IMR-90 (cell line): ENCODE measurements around the gene RAD52. TPM values are rescaled to one million over a fixed set of nuclear protein-coding genes. Genes with fewer than 3 reads are reported as not detected.

ENCODE experiments used
- ATAC-seq: fragments of 200-7000 bp; cut with Tn5 transposase; 2 replicates; pipeline ENCODE4 v1.9.1; 2020; ENCODE audit warnings: low read depth, mild to moderate bottlenecking, moderate library complexity
- BruUV-seq: library from RNA; stranded (reverse); fragments of 400-500 nt; replicated peaks from 2 replicates; lab custom pipeline; 2021; lab: Mats Ljungman, UMichigan
- CTCF ChIA-PET: fragments of 300-600 bp; formaldehyde crosslinking; extraction: SDS; loops from one replicate; lab custom pipeline; 2021; ENCODE audit warnings: antibody characterized with exemption; lab: Yijun Ruan, JAX
- POLR2A ChIA-PET: fragments of 300-600 bp; sonication (Branson Sonifier 250); formaldehyde crosslinking; loops from one replicate; lab custom pipeline; 2022; ENCODE audit warnings: antibody characterized with exemption; ENCODE audit not compliant: unreplicated experiment; lab: Charles Lee
- DNase-seq: peaks from one replicate; pipeline ENCODE4 v3.0.0; 2013
- H2AFZ ChIP-seq: replicated peaks from 2 replicates; pipeline ENCODE3; 2013; ENCODE audit warnings: low read length, mild to moderate bottlenecking; ENCODE audit not compliant: poor library complexity
- H2AK5ac ChIP-seq: 2 replicates; pipeline ENCODE4 v1.6.1; 2013; ENCODE audit warnings: low read depth, low read length, inconsistent platforms
- H2AK9ac ChIP-seq: replicated peaks from 2 replicates; pipeline ENCODE3; 2013; ENCODE audit warnings: mild to moderate bottlenecking, low read depth, low read length, moderate library complexity; ENCODE audit not compliant: poor library complexity
- H2BK120ac ChIP-seq: 2 replicates; pipeline ENCODE4 v1.6.1; 2013; ENCODE audit warnings: low read depth, low read length, inconsistent platforms
- H2BK15ac ChIP-seq: 3 replicates; pipeline ENCODE4 v1.6.1; 2013; ENCODE audit warnings: low read depth, low read length, inconsistent platforms
- H2BK20ac ChIP-seq: 2 replicates; pipeline ENCODE4 v1.6.1; 2013; ENCODE audit warnings: low read depth, mild to moderate bottlenecking, inconsistent platforms, low read length, moderate library complexity
- H2BK5ac ChIP-seq: 2 replicates; pipeline ENCODE4 v1.6.1; 2013; ENCODE audit warnings: mild to moderate bottlenecking, low read depth, low read length, inconsistent platforms; ENCODE audit not compliant: poor library complexity, severe bottlenecking
- H3K14ac ChIP-seq: replicated peaks from 2 replicates; pipeline ENCODE4 v1.6.1; 2013; ENCODE audit warnings: low read depth, low read length, inconsistent platforms
- H3K18ac ChIP-seq: 2 replicates; pipeline ENCODE4 v1.6.1; 2013; ENCODE audit warnings: low read depth, low read length, control low read depth
- H3K23ac ChIP-seq: 2 replicates; pipeline ENCODE4 v1.6.1; 2013; ENCODE audit warnings: low read depth, low read length, inconsistent platforms
- H3K27ac ChIP-seq: 2 replicates; pipeline ENCODE4 v1.5.1; 2013; ENCODE audit warnings: mild to moderate bottlenecking, control low read depth, low read length; ENCODE audit not compliant: insufficient read depth
- H3K27me3 ChIP-seq: 2 replicates; pipeline ENCODE4 v1.6.1; 2013; ENCODE audit warnings: low read length; ENCODE audit not compliant: control insufficient read depth, insufficient read depth
- H3K36me3 ChIP-seq: 2 replicates; pipeline ENCODE4 v1.6.1; 2013; ENCODE audit warnings: low read length, mixed read lengths; ENCODE audit not compliant: control insufficient read depth, insufficient read depth
- H3K4ac ChIP-seq: 2 replicates; pipeline ENCODE4 v1.6.1; 2013; ENCODE audit warnings: low read depth, low read length, inconsistent platforms
- H3K4me1 ChIP-seq: 2 replicates; pipeline ENCODE4 v1.6.1; 2013; ENCODE audit warnings: low read length, mixed read lengths; ENCODE audit not compliant: control insufficient read depth, insufficient read depth
- H3K4me2 ChIP-seq: 2 replicates; pipeline ENCODE4 v1.6.1; 2013; ENCODE audit warnings: low read depth, mild to moderate bottlenecking, control low read depth, low read length, moderate library complexity
- H3K4me3 ChIP-seq: 2 replicates; pipeline ENCODE4 v1.5.1; 2013; ENCODE audit warnings: low read depth, mild to moderate bottlenecking, control low read depth, low read length, moderate library complexity; ENCODE audit not compliant: insufficient read depth
- H3K56ac ChIP-seq: 2 replicates; pipeline ENCODE4 v1.6.1; 2013; ENCODE audit warnings: low read length, inconsistent platforms; ENCODE audit not compliant: insufficient read depth; ENCODE audit errors: extremely low read depth
- H3K79me1 ChIP-seq, 2 experiments: 2 replicates each; pipeline ENCODE4 v1.6.1; 2013; ENCODE audit warnings: low read length in 2 of 2, inconsistent platforms in 1 of 2, low read depth in 1 of 2
- H3K9ac ChIP-seq: 2 replicates; pipeline ENCODE4 v1.6.1; 2013; ENCODE audit warnings: low read depth, low read length, control low read depth
- H3K9me1 ChIP-seq: 2 replicates; pipeline ENCODE4 v1.6.1; 2013; ENCODE audit warnings: low read length, inconsistent platforms; ENCODE audit not compliant: insufficient read depth
- H3K9me3 ChIP-seq: 2 replicates; pipeline ENCODE4 v1.6.1; 2013; ENCODE audit warnings: low read length; ENCODE audit not compliant: control insufficient read depth, insufficient read depth
- H4K20me1 ChIP-seq: 2 replicates; pipeline ENCODE4 v1.6.1; 2013; ENCODE audit warnings: low read length, inconsistent platforms; ENCODE audit not compliant: insufficient read depth
- H4K5ac ChIP-seq: 2 replicates; pipeline ENCODE4 v1.6.1; 2013; ENCODE audit warnings: mild to moderate bottlenecking, low read depth, low read length, control low read depth
- H4K8ac ChIP-seq, 2 experiments: 2 replicates each; pipeline ENCODE4 v1.6.1; 2013; ENCODE audit warnings: low read depth in 2 of 2, low read length in 2 of 2, control low read depth in 1 of 2, inconsistent platforms in 1 of 2
- H4K91ac ChIP-seq: 2 replicates; pipeline ENCODE4 v1.6.1; 2013; ENCODE audit warnings: low read depth, low read length, inconsistent platforms; ENCODE audit not compliant: insufficient read depth
- BHLHE40 ChIP-seq: fragments of 150-350 bp; IDR thresholded peaks from 2 replicates; pipeline ENCODE4 v1.6.1; 2016; ENCODE audit warnings: mild to moderate bottlenecking, low read depth, low read length
- CEBPB ChIP-seq: IDR thresholded peaks from 2 replicates; pipeline ENCODE4 v1.6.1; 2012; ENCODE audit warnings: low read depth, low read length, improper control_type of control experiment
- CHD1 ChIP-seq: IDR thresholded peaks from 2 replicates; pipeline ENCODE4 v1.6.1; 2012; ENCODE audit warnings: low read depth, low read length, improper control_type of control experiment
- ELK1 ChIP-seq: fragments of 150-350 bp; IDR thresholded peaks from 2 replicates; pipeline ENCODE4 v1.6.1; 2016; ENCODE audit warnings: low read depth, mild to moderate bottlenecking, low read length, moderate library complexity, borderline replicate concordance
- FOS ChIP-seq: fragments of 150-350 bp; IDR thresholded peaks from 2 replicates; pipeline ENCODE4 v1.6.1; 2016; ENCODE audit warnings: low read depth, low read length
- MAFK ChIP-seq: IDR thresholded peaks from 2 replicates; pipeline ENCODE4 v1.6.1; 2012; ENCODE audit warnings: low read depth, low read length, improper control_type of control experiment
- MAZ ChIP-seq: IDR thresholded peaks from 2 replicates; pipeline ENCODE4 v1.6.1; 2012; ENCODE audit warnings: low read depth, mild to moderate bottlenecking, low read length, improper control_type of control experiment, moderate library complexity, borderline replicate concordance
- MXI1 ChIP-seq: IDR thresholded peaks from 2 replicates; pipeline ENCODE4 v1.6.1; 2012; ENCODE audit warnings: low read depth, mild to moderate bottlenecking, low read length, moderate library complexity, borderline replicate concordance
- NFE2L2 ChIP-seq: fragments of 150-350 bp; IDR thresholded peaks from 2 replicates; pipeline ENCODE4 v1.6.1; 2016; ENCODE audit warnings: low read depth, mild to moderate bottlenecking, low read length
- POLR2A ChIP-seq: IDR thresholded peaks from 2 replicates; pipeline ENCODE4 v1.6.1; 2012; ENCODE audit warnings: mild to moderate bottlenecking, low read depth, low read length
- RAD21 ChIP-seq: IDR thresholded peaks from 2 replicates; pipeline ENCODE4 v1.6.1; 2012; ENCODE audit warnings: low read length, improper control_type of control experiment
- RCOR1 ChIP-seq: IDR thresholded peaks from 2 replicates; pipeline ENCODE4 v1.6.1; 2012; ENCODE audit warnings: mild to moderate bottlenecking, low read length, improper control_type of control experiment; ENCODE audit not compliant: insufficient replicate concordance
- RFX5 ChIP-seq: IDR thresholded peaks from 2 replicates; pipeline ENCODE4 v1.8.0; 2012; ENCODE audit warnings: low read depth, mild to moderate bottlenecking, low read length, moderate library complexity
- SMC3 ChIP-seq: fragments of 150-350 bp; IDR thresholded peaks from 2 replicates; pipeline ENCODE4 v1.6.1; 2016; ENCODE audit warnings: low read depth, mild to moderate bottlenecking, antibody characterized with exemption, low read length, moderate library complexity
- USF2 ChIP-seq: fragments of 150-350 bp; IDR thresholded peaks from 2 replicates; pipeline ENCODE4 v1.6.1; 2017; ENCODE audit warnings: mild to moderate bottlenecking, antibody characterized with exemption, low read length, low read depth
- WGBS, 2 experiments: methylation state at CpG; one replicate each; pipeline versions ENCODE4 v1.1.5 to v1.1.7; 2013; ENCODE audit warnings: missing lambda C conversion rate in 2 of 2; ENCODE audit not compliant: insufficient read length in 1 of 2; ENCODE audit errors: extremely low coverage in 2 of 2; 5-methylcytosine and 5-hydroxymethylcytosine counted together
- dilution Hi-C: fragments of 300-500 bp; cut with HindIII; formaldehyde crosslinking; loops from one replicate; pipeline ENCODE4 v1.14.3; 2018; ENCODE audit warnings: low sequenced_read_pairs; ENCODE audit not compliant: unreplicated experiment
- in situ Hi-C: fragments of 300-500 bp; cut with MboI; formaldehyde crosslinking; loops from 3 replicates; pipeline ENCODE4 v1.14.3; 2019; ENCODE audit warnings: low sequenced_read_pairs, inconsistent platforms, mixed read lengths
- intact Hi-C: fragments of 100-400 bp; cut with micrococcal nuclease; formaldehyde crosslinking; loops from 2 replicates; pipeline ENCODE4 v1.10.0; 2022
- polyA plus RNA-seq, 3 experiments: library from polyadenylated mRNA; depleted of rRNA; stranded (reverse); fragments of >200 nt; gene quantifications; 2 replicates each; pipeline ENCODE4 v1.2.3, GENCODE V29; 2012; ENCODE audit warnings: low replicate concordance in 1 of 3
- total RNA-seq: library from RNA; depleted of rRNA; stranded (reverse); fragments of >200 nt; gene quantifications from 2 replicates; pipeline ENCODE4 v1.2.3, GENCODE V29; 2012
- TF ChIP-seq, protein P1 (sequence below): conservative IDR thresholded peaks from 2 replicates; pipeline ENCODE4 v1.5.1; 2012; ENCODE audit warnings: mild to moderate bottlenecking, low read depth, low read length, improper control_type of control experiment

The RAD52 gene
- total and polyA plus RNA-seq, 2 of the 4 experiments (the other 2 are of a cell fraction) = 10.7 to 11.3 TPM

DNA sequence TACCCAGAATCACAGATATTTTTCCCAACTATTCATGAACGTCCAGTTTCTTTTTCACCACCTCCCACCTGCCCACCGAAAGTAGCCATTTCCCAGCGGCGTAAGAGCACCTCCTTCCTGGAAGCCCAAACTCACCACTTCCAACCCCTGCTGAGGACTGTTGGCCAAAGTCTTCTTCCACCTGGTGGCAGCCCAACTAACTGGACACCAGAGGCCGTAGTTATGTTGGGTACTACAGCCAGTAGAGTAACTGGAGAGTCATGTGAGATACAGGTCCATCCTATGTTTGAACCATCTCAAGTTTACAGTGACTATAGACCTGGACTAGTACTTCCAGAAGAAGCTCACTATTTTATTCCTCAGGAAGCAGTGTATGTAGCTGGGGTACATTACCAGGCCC is 81.6 kb downstream of the RAD52 start:
- Histone ChIP-seq H4K91ac (no peak overlapping the region), H3K4me1 (no peaks in the 10 kb centered on the region), H3K4me2 (no peak overlapping the region), H3K9ac (no peak overlapping the region), H4K8ac (no peak overlapping the region), H3K23ac (no peak overlapping the region), H2AFZ (no peak overlapping the region), H3K18ac (no peak overlapping the region), H3K79me1 (peaks cover 6% of the 10 kb centered on the region in 2 experiments; a peak in 1 of 4 replicates), H2BK120ac (no peak overlapping the region), H3K27ac (no peak overlapping the region), H4K5ac (no peak overlapping the region), H2BK20ac (no peak overlapping the region), H3K9me1 (no peaks in the 10 kb centered on the region; the same call in 1 of the 2 replicates), H3K9me3 (no peaks in the 10 kb centered on the region), H2AK9ac (no peak overlapping the region), H3K4ac (no peak overlapping the region), H3K56ac (no peak overlapping the region), H2BK5ac (no peak overlapping the region), H3K36me3 (peaks cover 25% of the 10 kb centered on the region), H4K20me1 (no peaks in the 10 kb centered on the region), H3K4me3 (no peak overlapping the region), H2AK5ac (no peak overlapping the region), H2BK15ac (no peak overlapping the region), H3K27me3 (no peaks in the 10 kb centered on the region), H3K14ac (no peak overlapping the region)
- DNase-seq (no peak), ATAC-seq (no peak)
- TF ChIP-seq RCOR1 (no peak), CHD1 (no peak), MXI1 (no peak), POLR2A (no peak), NFE2L2 (no peak), SMC3 (no peak), ELK1 (no peak), RFX5 (no peak), RAD21 (no peak), MAZ (no peak), USF2 (no peak), BHLHE40 (no peak), FOS (no peak), MAFK (no peak), CEBPB (no peak)
- TF ChIP-seq, protein P1, sequence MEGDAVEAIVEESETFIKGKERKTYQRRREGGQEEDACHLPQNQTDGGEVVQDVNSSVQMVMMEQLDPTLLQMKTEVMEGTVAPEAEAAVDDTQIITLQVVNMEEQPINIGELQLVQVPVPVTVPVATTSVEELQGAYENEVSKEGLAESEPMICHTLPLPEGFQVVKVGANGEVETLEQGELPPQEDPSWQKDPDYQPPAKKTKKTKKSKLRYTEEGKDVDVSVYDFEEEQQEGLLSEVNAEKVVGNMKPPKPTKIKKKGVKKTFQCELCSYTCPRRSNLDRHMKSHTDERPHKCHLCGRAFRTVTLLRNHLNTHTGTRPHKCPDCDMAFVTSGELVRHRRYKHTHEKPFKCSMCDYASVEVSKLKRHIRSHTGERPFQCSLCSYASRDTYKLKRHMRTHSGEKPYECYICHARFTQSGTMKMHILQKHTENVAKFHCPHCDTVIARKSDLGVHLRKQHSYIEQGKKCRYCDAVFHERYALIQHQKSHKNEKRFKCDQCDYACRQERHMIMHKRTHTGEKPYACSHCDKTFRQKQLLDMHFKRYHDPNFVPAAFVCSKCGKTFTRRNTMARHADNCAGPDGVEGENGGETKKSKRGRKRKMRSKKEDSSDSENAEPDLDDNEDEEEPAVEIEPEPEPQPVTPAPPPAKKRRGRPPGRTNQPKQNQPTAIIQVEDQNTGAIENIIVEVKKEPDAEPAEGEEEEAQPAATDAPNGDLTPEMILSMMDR = no peak
- ChIA-PET CTCF (no interaction called here), POLR2A (no interaction called here)
- BruUV-seq = no TSS peak
- 83% methylated on average over 1 of the region's 5 CpGs; no CpG with 5 or more reads in 1 of the 2 experiments for WGBS, 2 experiments
- dilution Hi-C loops = no loop called here
- in situ Hi-C loops = no loop called here
- intact Hi-C loops = no loop called here
